H1 (cell line): Measurements from ENCODE around the gene RUSC2. TPM values are rescaled to one million over a fixed set of nuclear protein-coding genes. Genes with fewer than 3 reads are reported as not detected.

ENCODE experiments used
- CTCF ChIA-PET: fragments of 300-600 bp; sonication (Branson Sonifier 250); formaldehyde crosslinking; loops from one replicate; lab custom pipeline; 2021; ENCODE audit not compliant: partially characterized antibody; lab: Charles Lee
- POLR2A ChIA-PET: fragments of 300-600 bp; sonication (Branson Sonifier 250); formaldehyde crosslinking; loops from one replicate; lab custom pipeline; 2021; ENCODE audit warnings: inconsistent platforms; ENCODE audit not compliant: partially characterized antibody; lab: Charles Lee
- DNase-seq, 2 experiments: peaks; one replicate each; pipeline versions ENCODE4 v3.0.0 to v3.0.0-alpha.2; 2010 to 2022; ENCODE audit warnings: low spot score in 2 of 2, low read depth in 1 of 2, mixed read lengths in 1 of 2
- FAIRE-seq: peaks from 2 replicates; lab custom pipeline; 2011; peaks lifted over from hg19 to GRCh38; lab: Jason Lieb, UNC
- H2AFZ ChIP-seq: 2 replicates; pipeline ENCODE4 v1.8.1; 2012; ENCODE audit warnings: low read length, inconsistent platforms
- H2AK5ac ChIP-seq: 2 replicates; pipeline ENCODE4 v1.6.1; 2013; ENCODE audit warnings: low read depth, low read length
- H2BK120ac ChIP-seq: replicated peaks from 2 replicates; pipeline ENCODE3; 2013; ENCODE audit warnings: low read depth, low read length, inconsistent platforms
- H2BK12ac ChIP-seq: 2 replicates; pipeline ENCODE4 v1.6.1; 2013; ENCODE audit warnings: low read depth, low read length
- H2BK15ac ChIP-seq: 2 replicates; pipeline ENCODE4 v1.6.1; 2013; ENCODE audit warnings: low read length
- H2BK20ac ChIP-seq: 2 replicates; pipeline ENCODE4 v1.6.1; 2013; ENCODE audit warnings: low read length
- H2BK5ac ChIP-seq: 2 replicates; pipeline ENCODE4 v1.6.1; 2013; ENCODE audit warnings: low read depth, low read length
- H3K14ac ChIP-seq: 2 replicates; pipeline ENCODE4 v1.6.1; 2013; ENCODE audit warnings: inconsistent platforms; ENCODE audit not compliant: insufficient read length
- H3K18ac ChIP-seq: 2 replicates; pipeline ENCODE4 v1.6.1; 2013; ENCODE audit warnings: low read length; ENCODE audit errors: extremely low read depth
- H3K23ac ChIP-seq: 2 replicates; pipeline ENCODE4 v1.6.1; 2013; ENCODE audit warnings: inconsistent platforms; ENCODE audit not compliant: insufficient read length
- H3K23me2 ChIP-seq: 2 replicates; pipeline ENCODE4 v1.6.1; 2013; ENCODE audit warnings: low read depth, low read length
- H3K27ac ChIP-seq: 2 replicates; pipeline ENCODE4 v1.6.1; 2011; ENCODE audit warnings: low read depth, low read length, inconsistent platforms
- H3K27me3 ChIP-seq, 4 experiments: replicated peaks in 1 of 4; 1 replicate in 1 of 4; 2 replicates in 3 of 4; pipeline versions ENCODE4 v1.6.1 to v1.8.1; 2011 to 2013; ENCODE audit warnings: low read length in 3 of 4, mild to moderate bottlenecking in 3 of 4, inconsistent platforms in 2 of 4, mixed read lengths in 2 of 4, moderate library complexity in 1 of 4; ENCODE audit not compliant: control insufficient read depth in 3 of 4, insufficient read depth in 3 of 4; ENCODE audit errors: extremely low read depth in 1 of 4
- H3K36me3 ChIP-seq, 4 experiments: 2 replicates each; pipeline versions ENCODE4 v1.6.1 to v1.8.1; 2011 to 2013; ENCODE audit warnings: mild to moderate bottlenecking in 4 of 4, low read length in 3 of 4, moderate library complexity in 2 of 4, control low read depth in 1 of 4, inconsistent platforms in 1 of 4; ENCODE audit not compliant: insufficient read depth in 4 of 4, control insufficient read depth in 2 of 4
- H3K4ac ChIP-seq: replicated peaks from 2 replicates; pipeline ENCODE3; 2013; ENCODE audit warnings: low read length, low read depth, mixed read lengths, inconsistent platforms; ENCODE audit not compliant: insufficient read length
- H3K4me1 ChIP-seq, 4 experiments: replicated peaks in 1 of 4; 1 replicate in 1 of 4; 2 replicates in 3 of 4; pipeline versions ENCODE4 v1.6.1 to v1.8.1; 2011 to 2013; ENCODE audit warnings: low read length in 3 of 4, inconsistent platforms in 2 of 4, mixed read lengths in 1 of 4; ENCODE audit not compliant: insufficient read depth in 4 of 4, control insufficient read depth in 3 of 4
- H3K4me2 ChIP-seq, 2 experiments: 2 replicates each; pipeline versions ENCODE4 v1.6.1 to v1.8.1; 2011 to 2013; ENCODE audit warnings: low read depth in 2 of 2, low read length in 2 of 2, control low read depth in 1 of 2, inconsistent platforms in 1 of 2, mild to moderate bottlenecking in 1 of 2; ENCODE audit not compliant: insufficient read depth in 1 of 2
- H3K4me3 ChIP-seq, 4 experiments: fragments of 200-600, 300-600 bp in 1 of 4; sonication (generic), shearing (Covaris generic), sonication (Bioruptor Twin) in 1 of 4; 2 replicates each; pipeline versions ENCODE4 v1.5.1 to v1.8.1; 2011 to 2016; ENCODE audit warnings: low read length in 4 of 4, low read depth in 3 of 4, control low read depth in 2 of 4, inconsistent platforms in 2 of 4, mild to moderate bottlenecking in 2 of 4, mixed read lengths in 1 of 4, moderate library complexity in 1 of 4; ENCODE audit not compliant: insufficient read depth in 2 of 4; ENCODE audit errors: extremely low read depth in 1 of 4
- H3K56ac ChIP-seq: replicated peaks from 2 replicates; pipeline ENCODE3; 2013; ENCODE audit warnings: low read depth, mild to moderate bottlenecking, mixed read lengths, low read length, inconsistent platforms; ENCODE audit not compliant: insufficient read length
- H3K79me1 ChIP-seq: 2 replicates; pipeline ENCODE4 v1.6.1; 2013; ENCODE audit warnings: low read depth, low read length, control low read depth
- H3K79me2 ChIP-seq, 2 experiments: 2 replicates each; pipeline versions ENCODE4 v1.6.1 to v1.8.1; 2012 to 2013; ENCODE audit warnings: low read length in 2 of 2, mild to moderate bottlenecking in 2 of 2, inconsistent platforms in 1 of 2; ENCODE audit not compliant: insufficient read depth in 2 of 2, control insufficient read depth in 1 of 2
- H3K9ac ChIP-seq, 4 experiments: replicated peaks in 1 of 4; 1 replicate in 1 of 4; 2 replicates in 3 of 4; pipeline versions ENCODE4 v1.6.1 to v1.8.1; 2011 to 2013; ENCODE audit warnings: low read depth in 3 of 4, low read length in 3 of 4, control low read depth in 2 of 4, mild to moderate bottlenecking in 2 of 4, moderate library complexity in 2 of 4, inconsistent platforms in 1 of 4; ENCODE audit errors: extremely low read depth in 1 of 4
- H3K9me3 ChIP-seq, 2 experiments: 2 replicates each; pipeline versions ENCODE4 v1.6.1 to v1.8.1; 2012 to 2013; ENCODE audit warnings: mild to moderate bottlenecking in 2 of 2, moderate library complexity in 2 of 2, control low read depth in 1 of 2, inconsistent platforms in 1 of 2, low read depth in 1 of 2, low read length in 1 of 2, mixed read lengths in 1 of 2; ENCODE audit not compliant: insufficient read depth in 2 of 2
- H4K20me1 ChIP-seq, 2 experiments: replicated peaks in 1 of 2; 2 replicates each; pipeline versions ENCODE3 to v1.8.1; 2011 to 2013; ENCODE audit warnings: inconsistent platforms in 2 of 2, low read length in 2 of 2, mild to moderate bottlenecking in 1 of 2; ENCODE audit not compliant: insufficient read depth in 2 of 2, control insufficient read depth in 1 of 2
- H4K5ac ChIP-seq: 2 replicates; pipeline ENCODE4 v1.6.1; 2013; ENCODE audit warnings: low read length, low read depth, mixed read lengths, inconsistent platforms; ENCODE audit not compliant: insufficient read length
- H4K8ac ChIP-seq: 2 replicates; pipeline ENCODE4 v1.8.0; 2013; ENCODE audit warnings: mild to moderate bottlenecking, moderate library complexity, low read length, inconsistent platforms; ENCODE audit not compliant: insufficient read depth; ENCODE audit errors: extremely low read depth
- H4K91ac ChIP-seq: replicated peaks from 2 replicates; pipeline ENCODE3; 2013; ENCODE audit warnings: low read length, mixed read lengths, inconsistent platforms; ENCODE audit not compliant: insufficient read length
- E2F6 ChIP-seq: IDR thresholded peaks from 2 replicates; pipeline ENCODE4 v1.6.1; 2012; ENCODE audit warnings: inconsistent platforms
- EGR1 ChIP-seq: IDR thresholded peaks from 2 replicates; pipeline ENCODE4 v1.6.1; 2011; ENCODE audit warnings: low read depth, low read length, borderline replicate concordance
- KDM1A ChIP-seq: fragments of 200-600, 300-600 bp; sonication (generic); IDR thresholded peaks from 2 replicates; pipeline ENCODE4 v1.7.1; 2016; ENCODE audit warnings: mild to moderate bottlenecking, low read length, borderline replicate concordance
- MAX ChIP-seq: IDR thresholded peaks from 2 replicates; pipeline ENCODE4 v1.6.1; 2012; ENCODE audit warnings: inconsistent platforms
- NRF1 ChIP-seq: IDR thresholded peaks from 2 replicates; pipeline ENCODE4 v1.6.1; 2011; ENCODE audit warnings: mild to moderate bottlenecking, low read depth, low read length, improper control_type of control experiment
- RBBP5 ChIP-seq: IDR thresholded peaks from 2 replicates; pipeline ENCODE4 v1.7.1; 2012; ENCODE audit warnings: low read depth, mild to moderate bottlenecking, inconsistent platforms, low read length, moderate library complexity, borderline replicate concordance
- WGBS, 2 experiments: shearing (Covaris generic) in 1 of 2; methylation state at CpG; one replicate each; pipeline versions ENCODE4 v1.1.6 to v1.1.7; 2013 to 2015; ENCODE audit warnings: low lambda C conversion rate in 2 of 2, mixed read lengths in 2 of 2, inconsistent platforms in 1 of 2, low coverage in 1 of 2, missing lambda C conversion rate in 1 of 2; ENCODE audit not compliant: insufficient replicate concordance in 2 of 2, insufficient coverage in 1 of 2, insufficient read length in 1 of 2; ENCODE audit errors: extremely low coverage in 1 of 2, missing lambda C conversion rate in 1 of 2; 5-methylcytosine and 5-hydroxymethylcytosine counted together
- polyA plus RNA-seq, 7 experiments: library from polyadenylated mRNA; depleted of rRNA in 3 of 7; stranded (reverse) in 5 of 7; unstranded in 2 of 7; fragments of >200 nt in 5 of 7; fragments of 200-250 nt in 2 of 7; gene quantifications; 1 replicate in 5 of 7; 2 replicates in 1 of 7; 4 replicates in 1 of 7; pipeline versions ENCODE4 v1.2.1 to v1.2.3, GENCODE V29; 2011 to 2013; ENCODE audit warnings: missing spikeins in 2 of 7, mixed read lengths in 2 of 7
- total RNA-seq: library from RNA; stranded (reverse); fragmentation: NEBNext Ultra II Directional; extraction: Animal tissue kit (Norgen Biotek cat#: 25700); gene quantifications from 2 replicates; pipeline ENCODE4 v1.2.1, GENCODE V29; 2021

The RUSC2 gene
- total and polyA plus RNA-seq, 2 of the 8 experiments (the other 6 are each of a cell fraction or from before 2014, with no cell fraction given): 4.2 to 7.9 TPM

- H3K23me2 ChIP-seq: no peaks in the 10 kb centered on the region
- H4K20me1 ChIP-seq: no peaks in the 10 kb centered on the region
- H3K27me3 ChIP-seq: no peaks in the 10 kb centered on the region
- H3K36me3 ChIP-seq: no peaks in the 10 kb centered on the region
- H3K4ac ChIP-seq: no peak overlapping the region
- H3K56ac ChIP-seq: no peak overlapping the region
- no peaks in the 10 kb centered on the region for H3K79me2 ChIP-seq
- no peak overlapping the region for H2AFZ ChIP-seq
- DNase-seq (no peak), FAIRE-seq (no peak)
- H2BK120ac ChIP-seq: no peak overlapping the region
- H4K91ac ChIP-seq: no peak overlapping the region
- no peak overlapping the region for H2BK5ac ChIP-seq
- H4K8ac ChIP-seq: no peak overlapping the region
- no peak overlapping the region for H3K23ac ChIP-seq
- H3K18ac ChIP-seq: no peak overlapping the region
- TF ChIP-seq KDM1A: no peak
- TF ChIP-seq EGR1: no peak
- no peak for TF ChIP-seq E2F6
- TF ChIP-seq MAX: no peak
- TF ChIP-seq NRF1: no peak
- no peak for TF ChIP-seq RBBP5
- TF ChIP-seq, all 59 proteins: peak for 0
- Histone ChIP-seq H2AK5ac (no peak overlapping the region), H3K4me3 (no peak overlapping the region), H4K5ac (no peak overlapping the region), H3K4me2 (no peak overlapping the region), H2BK20ac (no peak overlapping the region), H3K4me1 (peaks cover 0 to 19% (median 8%) of the 10 kb centered on the region in 4 experiments; a peak in 6 of 7 replicates), H3K27ac (no peak overlapping the region), H3K14ac (no peak overlapping the region), H3K79me1 (no peaks in the 10 kb centered on the region), H2BK15ac (no peak overlapping the region), H2BK12ac (no peak overlapping the region), H3K9me3 (no peaks in the 10 kb centered on the region), H3K9ac (no peak overlapping the region)
- CTCF ChIA-PET: interaction anchor here (0.9 to 9.7 kb wide), 20 partner anchors 7 to 107 kb away, joined by 3 to 114 read pairs (median 6); partner anchors contain the start of gene RUSC2
- 95% methylated on average over 1 of the region's 1 CpG; no CpG with 5 or more reads in 1 of the 2 experiments for WGBS, 2 experiments
- POLR2A ChIA-PET: interaction anchor here (1.5 to 1.7 kb wide), 2 partner anchors 16 to 33 kb away, joined by 4 read pairs; partner anchors contain the start of gene RUSC2
Observed at GRCh38 chr9:35522700-35523099, 32.8 kb downstream of the RUSC2 start.
